C4-2B (cell line): ENCODE data around the gene KLK8.

Experiments used
- CTCF ChIP-seq: fragments of 450-650 bp; conservative IDR thresholded peaks from 2 replicates; pipeline ENCODE4 v1.5.1; 2017; ENCODE audit warnings: mild to moderate bottlenecking
- ZFX ChIP-seq: fragments of 450-650 bp; IDR thresholded peaks from 2 replicates; pipeline ENCODE4 v1.6.1; 2017

GRCh38 chr19:50949861-50950260, 51.5 kb downstream of the KLK8 start:
- TF ChIP-seq CTCF (no peak), ZFX (no peak)
